ENCODE results near the gene MSI2. TPM values are rescaled to one million over a fixed set of nuclear protein-coding genes. Genes with fewer than 3 reads are reported as not detected.

Gene MSI2
- polyA plus RNA-seq, 3 donors, result 7.4 to 10.7 (median 7.5) TPM

- no peak overlapping the region for H3K27ac ChIP-seq (ENCODE audit: low read depth, low read length)
- WGBS, 3 donors, result 91 to 97% (median 93%) methylated on average over 5 of the region's 5 CpGs
These were observed 444.8 kb downstream of the MSI2 start for GRCh38 chr17:57701124-57701523.

GRCh38 chr17:57703273-57703672 is 446.9 kb downstream of the MSI2 start:
- WGBS, 3 donors, result 96 to 100% (median 96%) methylated on average over 1 of the region's 1 CpG
- no peak overlapping the region for H3K27ac ChIP-seq (ENCODE audit: low read depth, low read length)

- no peak overlapping the region for H3K27ac ChIP-seq (ENCODE audit: low read depth, low read length)
- WGBS, 3 donors, result 95 to 100% (median 100%) methylated on average over 1 of the region's 1 CpG
These were observed 448.1 kb downstream of the MSI2 start for GRCh38 chr17:57704448-57704847.

- 52 to 78% (median 66%) methylated on average over 12 of the region's 12 CpGs for WGBS, 3 donors
- H3K27ac ChIP-seq (ENCODE audit: low read depth, low read length), result no peak overlapping the region
These were observed 449.8 kb downstream of the MSI2 start for GRCh38 chr17:57705921-57706695.

- no peak overlapping the region for H3K27ac ChIP-seq (ENCODE audit: low read depth, low read length)
- WGBS, 3 donors, result 41 to 89% (median 75%) methylated on average over 9 of the region's 9 CpGs
These were observed 450.4 kb downstream of the MSI2 start for GRCh38 chr17:57706761-57707160.

DNA sequence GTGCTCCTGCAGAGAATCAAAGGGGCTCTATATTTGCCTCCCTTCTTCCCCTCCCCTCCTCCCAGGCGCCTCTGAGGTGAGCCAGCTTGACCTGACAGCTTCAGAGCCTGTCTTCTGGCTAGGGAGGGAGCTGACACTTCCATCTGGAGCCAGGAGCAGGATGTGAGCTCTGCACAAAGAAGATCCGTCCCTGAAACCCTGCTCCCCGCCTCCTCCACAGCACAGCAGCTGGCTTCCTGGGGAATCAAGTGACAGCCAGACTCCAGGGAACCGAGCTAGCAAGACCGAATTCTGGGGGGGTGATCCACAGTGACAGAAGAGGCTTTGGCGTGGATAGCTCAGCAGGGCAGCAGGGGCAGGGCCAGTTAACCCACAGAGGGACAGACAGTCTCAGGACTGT is 451.6 kb downstream of the MSI2 start:
- 28 to 41% (median 32%) methylated on average over 6 of the region's 6 CpGs for WGBS, 3 donors
- H3K27ac ChIP-seq (ENCODE audit: low read depth, low read length), result no peak overlapping the region

- no peak overlapping the region for H3K27ac ChIP-seq (ENCODE audit: low read depth, low read length)
These were observed 452.1 kb downstream of the MSI2 start for GRCh38 chr17:57708410-57708809.

GRCh38 chr17:57713140-57713539 is 456.8 kb downstream of the MSI2 start:
- no peak overlapping the region for H3K27ac ChIP-seq (ENCODE audit: low read depth, low read length)
- WGBS, 3 donors, result 83 to 89% (median 86%) methylated on average over 7 of the region's 7 CpGs

More at GRCh38 chr17:57708410-57708809, 452.1 kb downstream of the MSI2 start:
- WGBS, 3 donors, result 22 to 76% (median 31%) methylated on average over 2 of the region's 2 CpGs

GRCh38 chr17:57714665-57715180 is 458.4 kb downstream of the MSI2 start:
- WGBS, 3 donors, result 39 to 51% (median 50%) methylated on average over 7 of the region's 7 CpGs

GRCh38 chr17:57715981-57716380 is 459.7 kb downstream of the MSI2 start:
- 89 to 93% (median 91%) methylated on average over 1 of the region's 1 CpG for WGBS, 3 donors
- H3K27ac ChIP-seq (ENCODE audit: low read depth, low read length), result no peak overlapping the region

More at GRCh38 chr17:57714665-57715180, 458.4 kb downstream of the MSI2 start:
- no peak overlapping the region for H3K27ac ChIP-seq (ENCODE audit: low read depth, low read length)

DNA sequence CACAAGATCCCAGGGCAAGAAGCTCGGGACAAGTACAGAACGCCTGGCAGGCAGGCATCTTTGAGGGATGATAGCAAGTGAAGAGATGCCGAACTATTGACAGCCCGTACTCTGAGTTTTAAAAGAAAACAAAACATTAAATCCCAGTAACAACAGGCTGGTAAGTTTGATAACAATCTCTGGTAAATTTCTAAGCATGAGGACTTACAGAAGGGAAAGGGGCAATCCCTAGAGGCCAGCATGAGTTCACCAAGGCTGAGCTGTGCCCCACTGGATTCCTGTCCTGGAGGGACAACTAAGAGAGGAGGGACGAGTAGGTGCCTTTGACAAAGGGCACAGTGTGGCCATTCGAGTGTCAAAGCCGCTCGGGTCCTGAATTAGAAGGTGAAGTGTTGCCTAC is 462.6 kb downstream of the MSI2 start:
- WGBS, 3 donors, result 73 to 85% (median 76%) methylated on average over 8 of the region's 8 CpGs
- no peak overlapping the region for H3K27ac ChIP-seq (ENCODE audit: low read depth, low read length)

- no peak overlapping the region for H3K27ac ChIP-seq (ENCODE audit: low read depth, low read length)
- 80 to 92% (median 88%) methylated on average over 2 of the region's 2 CpGs for WGBS, 3 donors
These were observed 464.2 kb downstream of the MSI2 start for GRCh38 chr17:57720386-57721035.

DNA sequence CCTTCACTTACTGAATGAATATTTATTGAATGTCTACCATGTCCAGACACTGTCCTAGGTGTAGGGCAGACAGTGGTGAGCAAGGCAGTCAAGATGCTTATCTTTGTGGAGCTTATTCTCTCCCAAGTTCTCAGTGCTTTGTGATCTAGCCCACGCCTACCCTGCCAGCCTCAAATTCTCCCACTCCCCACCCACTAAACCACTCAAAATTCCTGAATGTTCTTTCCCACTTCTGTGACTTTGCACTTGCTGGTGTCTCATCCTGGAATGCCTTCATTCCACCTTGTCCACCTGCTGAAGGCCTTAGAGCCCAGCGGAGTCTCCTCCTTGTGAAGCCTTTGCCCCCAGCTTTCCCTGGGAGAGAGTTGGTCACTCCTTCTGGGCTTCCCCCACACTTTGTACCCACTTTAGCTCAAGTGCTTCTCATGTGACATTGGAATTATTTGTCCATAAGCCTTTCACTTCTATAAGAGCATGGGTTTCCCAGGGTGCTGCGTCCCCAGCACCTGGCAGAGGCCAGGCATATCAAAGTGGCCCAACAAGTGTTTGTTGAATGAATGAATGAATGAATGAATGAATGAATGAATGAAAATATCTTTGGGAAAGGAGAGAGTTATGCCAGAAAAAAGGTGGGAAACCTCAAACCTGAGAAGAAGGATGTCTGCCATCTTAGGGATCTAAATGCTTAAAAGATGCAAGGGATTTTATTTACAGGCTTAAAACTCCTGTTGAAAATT is 465.8 kb downstream of the MSI2 start:
- WGBS, 3 donors, result 95 to 96% (median 95%) methylated on average over 3 of the region's 3 CpGs
- no peak overlapping the region for H3K27ac ChIP-seq (ENCODE audit: low read depth, low read length)

DNA sequence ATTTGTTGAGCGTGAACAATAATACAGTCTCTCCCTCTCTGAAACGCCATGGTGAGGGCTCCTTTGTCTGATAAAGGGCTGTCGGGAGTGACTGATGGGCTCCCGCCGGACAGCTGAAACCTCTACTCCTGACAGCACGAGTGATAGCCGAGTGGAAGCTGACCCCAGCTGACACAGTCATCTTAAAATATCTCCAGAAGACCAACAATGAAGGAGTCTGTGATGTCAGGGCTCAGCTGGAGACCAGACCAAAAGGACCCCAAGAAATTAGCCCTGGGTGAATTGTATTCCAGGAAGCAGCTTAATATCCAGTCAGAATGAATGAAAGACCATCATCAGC is 466.4 kb downstream of the MSI2 start:
- 68 to 80% (median 75%) methylated on average over 7 of the region's 7 CpGs for WGBS, 3 donors

DNA sequence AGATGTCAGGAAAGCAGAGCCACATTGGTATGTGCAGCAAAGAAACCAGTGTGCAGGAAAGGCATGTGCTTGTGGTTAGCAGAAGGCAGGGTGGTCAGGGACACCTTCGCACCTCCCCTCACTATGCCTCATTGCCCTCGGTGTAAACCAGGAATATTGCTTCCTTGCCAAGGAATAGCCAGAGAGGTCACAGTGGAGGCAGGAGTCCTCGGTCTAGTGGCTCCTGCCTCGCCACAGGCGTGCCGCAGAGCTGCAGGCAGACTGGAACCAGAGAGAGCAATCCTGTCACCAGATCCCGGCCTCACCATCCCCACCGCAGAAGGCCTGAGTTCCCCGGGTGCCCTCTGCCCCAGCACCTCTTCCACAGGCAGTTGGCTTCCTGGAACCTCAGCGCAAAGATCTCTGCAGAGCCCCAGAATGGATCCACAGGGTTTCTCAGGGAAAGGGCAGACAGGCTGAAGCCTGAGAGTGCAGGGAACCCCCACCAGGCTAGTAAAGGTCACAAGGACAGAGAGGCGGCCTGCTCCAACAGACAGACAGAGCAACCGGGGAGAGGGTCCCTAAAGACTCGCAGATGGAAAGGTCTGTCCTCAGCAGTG is 467.2 kb downstream of the MSI2 start:
- no peak overlapping the region for H3K27ac ChIP-seq (ENCODE audit: low read depth, low read length)
- 82 to 84% (median 82%) methylated on average over 13 of the region's 13 CpGs for WGBS, 3 donors

More for the DNA sequence above, 466.4 kb downstream of the MSI2 start:
- H3K27ac ChIP-seq (ENCODE audit: low read depth, low read length), result no peak overlapping the region

GRCh38 chr17:57724026-57724728 is 467.9 kb downstream of the MSI2 start:
- WGBS, 3 donors, result 62 to 79% (median 67%) methylated on average over 14 of the region's 14 CpGs
- H3K27ac ChIP-seq (ENCODE audit: low read depth, low read length), result no peak overlapping the region

GRCh38 chr17:57724729-57725125 is 468.4 kb downstream of the MSI2 start:
- H3K27ac ChIP-seq (ENCODE audit: low read depth, low read length), result no peak overlapping the region
- WGBS, 3 donors, result 89 to 95% (median 93%) methylated on average over 5 of the region's 5 CpGs

DNA sequence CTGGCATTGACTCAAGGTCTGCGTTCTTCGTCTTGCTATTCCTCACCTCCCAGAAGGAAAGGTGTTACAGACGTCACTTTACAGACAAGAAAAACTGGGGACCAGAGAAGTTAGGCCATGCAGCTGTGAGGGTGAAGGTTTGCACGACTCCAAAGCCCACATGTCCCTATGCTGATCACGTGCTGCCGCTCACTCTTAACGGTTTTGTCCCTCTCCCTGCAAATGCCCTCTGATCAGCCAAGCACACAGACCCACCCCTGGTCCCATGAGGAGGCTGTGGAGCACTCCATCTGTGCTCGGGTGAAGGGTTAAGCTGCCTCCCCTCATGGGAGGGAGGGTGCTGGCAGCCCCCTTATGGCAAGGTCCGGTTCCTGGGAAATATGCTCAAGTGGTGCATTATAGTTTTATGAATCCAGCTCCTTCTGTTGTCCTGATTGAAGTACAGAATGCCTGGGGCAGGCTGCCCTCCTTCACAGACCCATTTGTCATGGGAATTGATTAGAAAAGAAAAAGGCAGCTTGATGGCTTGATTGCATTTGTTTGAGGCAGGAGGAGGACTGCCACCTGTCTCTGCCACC is 470.0 kb downstream of the MSI2 start:
- 73 to 88% (median 77%) methylated on average over 9 of the region's 9 CpGs for WGBS, 3 donors
- no peak overlapping the region for H3K27ac ChIP-seq (ENCODE audit: low read depth, low read length)
